Fibroblast of villous mesenchyme (primary cell): Measurements from ENCODE around the gene GPR156. TPM values are rescaled to one million over a fixed set of nuclear protein-coding genes. Genes with fewer than 3 reads are reported as not detected.
A peak's percentile ranks its signal among the peaks of the same experiment; 100 is the strongest.

Experiments
- DNase-seq: peaks from one replicate; pipeline ENCODE4 v3.0.0-alpha.2; 2010; ENCODE audit warnings: low read depth
- H3K4me3 ChIP-seq: 2 replicates; pipeline ENCODE4 v1.5.1; 2011; ENCODE audit warnings: low read depth, mild to moderate bottlenecking, low read length
- total RNA-seq: library from RNA; depleted of rRNA; stranded (reverse); fragments of >200 nt; gene quantifications from 2 replicates; pipeline ENCODE4 v1.2.3, GENCODE V29; 2012
- TF ChIP-seq, protein P1 (sequence below): IDR thresholded peaks from 2 replicates; pipeline ENCODE4 v1.5.1; 2012; ENCODE audit warnings: low read depth, mild to moderate bottlenecking, low read length; ENCODE audit not compliant: insufficient read depth

Gene GPR156
- total RNA-seq, 1 donor = 0.43 TPM

DNA sequence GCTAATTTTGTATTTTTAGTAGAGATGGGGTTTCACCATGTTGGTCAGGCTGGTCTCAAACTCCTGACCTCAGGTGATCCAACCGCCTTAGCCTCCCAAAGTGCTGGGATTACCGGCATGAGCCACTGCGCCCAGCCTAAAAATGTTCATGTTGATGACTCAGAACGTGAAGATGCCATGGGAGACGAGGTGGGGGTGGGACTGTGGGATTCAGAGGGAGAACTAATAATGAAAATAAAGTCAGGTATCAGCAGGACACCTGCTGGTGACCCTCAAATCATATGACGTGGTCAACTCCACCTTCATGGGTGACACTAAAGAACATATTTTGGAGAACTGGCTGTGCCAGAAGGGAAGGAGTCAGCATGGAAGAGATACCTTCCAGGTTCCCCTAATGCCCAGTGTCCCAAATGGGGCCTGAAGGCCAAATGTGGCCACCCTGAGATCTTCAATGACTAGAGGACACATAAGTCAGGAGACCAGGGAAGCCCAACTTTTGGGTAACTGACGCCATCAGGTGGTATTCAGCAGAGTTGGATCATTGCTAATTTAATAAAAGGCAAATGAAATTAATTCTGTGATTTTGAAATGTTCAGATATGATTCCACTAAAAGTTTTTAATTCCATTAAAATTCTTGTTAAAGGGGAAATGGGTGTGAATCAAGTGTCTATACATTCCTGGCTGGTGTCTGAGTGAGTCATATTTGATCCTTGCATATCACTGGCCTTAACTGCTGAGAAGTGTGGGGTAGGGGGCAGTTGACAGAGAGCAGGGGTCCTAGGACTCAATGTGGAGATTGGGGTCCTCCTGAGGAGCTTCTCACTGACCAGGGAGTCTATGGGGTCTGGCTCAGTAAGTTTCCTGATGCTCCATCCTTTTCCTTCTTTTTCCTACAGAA lies 102.2 kb downstream of the GPR156 start:
- H3K4me3 ChIP-seq = no peak overlapping the region
- TF ChIP-seq, protein P1, sequence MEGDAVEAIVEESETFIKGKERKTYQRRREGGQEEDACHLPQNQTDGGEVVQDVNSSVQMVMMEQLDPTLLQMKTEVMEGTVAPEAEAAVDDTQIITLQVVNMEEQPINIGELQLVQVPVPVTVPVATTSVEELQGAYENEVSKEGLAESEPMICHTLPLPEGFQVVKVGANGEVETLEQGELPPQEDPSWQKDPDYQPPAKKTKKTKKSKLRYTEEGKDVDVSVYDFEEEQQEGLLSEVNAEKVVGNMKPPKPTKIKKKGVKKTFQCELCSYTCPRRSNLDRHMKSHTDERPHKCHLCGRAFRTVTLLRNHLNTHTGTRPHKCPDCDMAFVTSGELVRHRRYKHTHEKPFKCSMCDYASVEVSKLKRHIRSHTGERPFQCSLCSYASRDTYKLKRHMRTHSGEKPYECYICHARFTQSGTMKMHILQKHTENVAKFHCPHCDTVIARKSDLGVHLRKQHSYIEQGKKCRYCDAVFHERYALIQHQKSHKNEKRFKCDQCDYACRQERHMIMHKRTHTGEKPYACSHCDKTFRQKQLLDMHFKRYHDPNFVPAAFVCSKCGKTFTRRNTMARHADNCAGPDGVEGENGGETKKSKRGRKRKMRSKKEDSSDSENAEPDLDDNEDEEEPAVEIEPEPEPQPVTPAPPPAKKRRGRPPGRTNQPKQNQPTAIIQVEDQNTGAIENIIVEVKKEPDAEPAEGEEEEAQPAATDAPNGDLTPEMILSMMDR = peak; percentile 55
- peak; percentile 67 for DNase-seq

DNA sequence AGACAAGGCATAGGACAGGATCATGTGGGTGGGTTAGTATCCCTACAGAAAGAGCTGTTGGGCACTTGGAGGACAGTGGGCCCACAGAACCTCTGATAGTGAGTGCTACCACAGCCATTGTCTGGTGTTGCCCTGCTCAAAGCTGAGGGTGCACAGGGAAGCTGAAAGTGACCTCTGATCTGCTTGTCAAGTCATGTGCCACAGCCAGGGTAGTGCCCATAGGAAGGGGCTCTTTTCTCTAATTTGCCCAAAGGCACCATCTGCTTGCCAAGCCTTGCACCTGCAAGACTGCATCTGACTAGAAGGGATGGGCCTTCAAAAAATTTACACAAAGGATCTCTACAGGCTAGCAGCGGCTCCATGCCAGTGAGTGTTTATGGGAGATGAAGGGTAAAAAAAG lies 103.4 kb downstream of the GPR156 start:
- no peak overlapping the region for H3K4me3 ChIP-seq
- TF ChIP-seq, protein P1 = peak; percentile 7
- no peak for DNase-seq

DNA sequence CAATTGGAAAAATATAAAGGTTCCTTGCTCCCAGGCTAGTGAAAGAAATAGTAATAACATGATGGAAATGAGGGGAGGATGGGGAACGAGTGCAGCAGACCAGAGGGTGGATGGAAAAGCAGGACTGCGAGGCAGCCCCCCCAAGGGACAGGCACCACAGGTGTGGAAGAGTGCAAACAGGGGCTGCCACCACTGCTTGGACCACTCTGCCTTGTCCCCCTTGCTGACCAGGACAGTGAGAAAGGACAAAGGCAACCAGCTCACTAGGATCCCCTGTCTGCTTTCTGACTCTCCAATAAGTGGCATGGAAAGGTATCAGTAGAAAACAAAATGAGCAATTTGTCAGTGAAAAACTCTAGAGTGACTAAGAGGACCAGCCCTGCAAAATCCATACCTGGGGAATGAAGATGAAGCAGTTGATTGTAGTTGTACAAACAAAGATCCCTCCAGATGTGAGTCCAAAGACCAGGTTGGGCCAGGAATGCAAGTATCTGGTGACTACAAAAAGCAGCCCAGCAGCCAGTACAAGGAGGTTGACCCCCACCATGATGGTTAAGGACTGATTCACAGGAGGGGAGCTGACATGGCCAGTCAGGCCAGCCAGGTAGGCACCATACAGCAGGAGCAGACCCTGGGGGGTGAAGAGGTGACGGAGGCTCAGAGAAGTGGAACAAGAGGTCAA lies 104.2 kb downstream of the GPR156 start:
- no peak for DNase-seq
- H3K4me3 ChIP-seq = no peak overlapping the region
- TF ChIP-seq, protein P1 = no peak

DNA sequence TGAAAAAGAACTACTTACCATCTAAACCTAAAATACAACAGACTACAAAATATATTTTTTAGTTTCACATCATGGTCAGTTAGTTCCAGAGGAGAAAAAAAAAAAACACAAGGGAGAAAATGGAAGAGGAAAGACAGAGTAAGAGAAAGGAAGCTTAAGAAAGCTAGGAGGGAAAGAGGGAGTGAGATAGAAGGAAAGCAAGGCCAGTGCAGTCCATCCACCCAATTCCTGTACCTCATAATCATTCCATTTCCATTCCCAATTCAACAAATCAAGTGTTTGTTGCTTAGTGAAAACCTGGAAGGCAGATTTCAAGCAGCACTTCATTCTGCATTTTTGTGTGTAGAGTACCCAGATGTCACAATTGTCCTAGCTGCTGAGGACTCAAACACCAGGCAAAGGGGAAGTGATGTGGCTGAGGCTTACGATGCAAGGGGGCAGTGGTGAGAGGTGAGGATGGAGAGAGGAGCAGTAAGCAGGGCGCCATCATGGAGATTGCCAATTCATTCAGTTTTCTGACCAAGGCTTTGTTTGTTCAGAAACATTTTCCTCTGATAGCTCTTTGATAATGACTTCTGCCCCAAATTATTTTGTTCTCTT lies 107.2 kb downstream of the GPR156 start:
- no peak for DNase-seq
- no peak overlapping the region for H3K4me3 ChIP-seq

DNA sequence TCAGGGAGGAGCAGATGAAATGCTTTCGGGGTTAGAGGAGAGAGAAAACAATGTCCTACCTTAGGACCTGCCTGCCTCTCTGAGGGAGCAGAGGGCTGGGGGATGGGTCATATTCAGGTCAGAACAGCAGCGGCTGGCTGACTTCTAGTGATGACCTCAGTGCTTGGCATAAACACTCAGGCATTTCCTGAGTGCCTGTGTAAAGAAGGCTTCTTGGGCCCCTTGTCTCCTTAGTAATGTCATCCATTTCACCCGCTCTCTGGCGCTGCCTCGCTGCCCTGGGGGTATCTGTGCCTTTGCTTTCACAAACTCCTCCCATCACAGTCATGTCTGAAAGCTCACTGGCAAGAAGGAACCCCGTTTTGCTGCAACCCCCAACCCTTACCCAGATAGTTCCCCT lies 107.9 kb downstream of the GPR156 start:
- TF ChIP-seq, protein P1 = peak; percentile 24
- peak; percentile 82 for DNase-seq

More for the DNA sequence above, 107.2 kb downstream of the GPR156 start:
- TF ChIP-seq, protein P1 = no peak

DNA sequence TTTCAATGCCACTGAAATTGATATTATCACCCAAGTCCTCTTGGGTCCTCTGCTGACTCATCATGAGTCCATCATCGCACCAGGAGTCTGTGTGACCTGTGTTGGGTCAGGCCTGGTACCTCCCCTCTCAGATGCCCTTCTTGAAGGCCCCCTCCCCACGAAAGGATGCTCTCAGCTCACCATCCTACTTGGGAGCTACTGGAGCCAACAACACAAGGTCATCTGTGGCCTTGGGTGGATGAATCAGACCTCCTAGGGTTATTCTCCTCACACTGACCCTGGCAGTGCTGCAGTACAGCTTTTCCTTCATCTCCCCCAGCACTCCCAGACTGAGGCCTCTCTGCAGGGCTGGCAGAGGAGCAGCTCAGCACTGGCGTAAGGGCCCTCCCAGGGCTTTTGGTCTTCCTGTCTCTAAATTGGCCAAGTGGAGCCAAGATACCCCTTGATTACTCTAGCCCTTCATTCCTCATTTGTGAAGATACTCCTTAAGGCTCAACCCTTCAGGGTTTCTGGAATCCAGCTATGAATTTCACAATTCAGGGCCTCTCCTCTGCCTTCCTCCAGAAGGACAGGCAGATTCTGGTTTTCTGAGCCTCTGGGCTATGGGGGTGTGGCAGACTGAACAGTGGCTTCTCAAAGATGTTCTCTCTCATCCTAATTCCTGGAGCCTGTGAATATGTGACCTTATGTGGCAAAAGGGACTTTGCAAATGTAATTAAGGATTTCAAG lies 110.0 kb downstream of the GPR156 start:
- no peak overlapping the region for H3K4me3 ChIP-seq
- DNase-seq = no peak
- TF ChIP-seq, protein P1 = no peak

More for the DNA sequence above, 107.9 kb downstream of the GPR156 start:
- no peak overlapping the region for H3K4me3 ChIP-seq
